Measurements from ENCODE around the gene KLHL3. TPM values are rescaled to one million over a fixed set of nuclear protein-coding genes. Genes with fewer than 3 reads are reported as not detected.
A peak's percentile ranks its signal among the peaks of the same experiment; 100 is the strongest.

KLHL3 gene
- total and polyA plus RNA-seq, 9 of the 15 experiments (the other 6 are each of a cell fraction or from before 2014, with no cell fraction given) = under 0.01 to 1.5 (median 0.22) TPM

- TF ChIP-seq SRSF7 (optimal IDR thresholded peaks at IDR 0.05; ENCODE audit: low read depth, low read length) (no peak), MEIS2 (IDR thresholded peaks at IDR 0.05; ENCODE audit: partially characterized antibody) (no peak), E2F6 (IDR thresholded peaks at IDR 0.05; ENCODE audit: borderline replicate concordance in 1 of 2, extremely low read depth in 1 of 2, insufficient read depth in 1 of 2, insufficient read length in 1 of 2, low read depth in 1 of 2, low read length in 1 of 2, poor library complexity in 1 of 2, severe bottlenecking in 1 of 2) (peak in 1 of 2 experiments; percentile 26), GATAD2B (IDR thresholded peaks at IDR 0.05; ENCODE audit: borderline replicate concordance) (0 out of 2 replicates have a peak, but pooled peaks have one; percentile 57), ZEB2 (IDR thresholded peaks at IDR 0.05) (no peak), NR4A1 (CRISPR knock-in tag; IDR thresholded peaks at IDR 0.05) (no peak), NR4A1 (tag; IDR thresholded peaks at IDR 0.05) (no peak; the same call in 1 of the 2 replicates), WHSC1 (IDR thresholded peaks at IDR 0.05; ENCODE audit: low read length) (no peak), MTA2 (IDR thresholded peaks at IDR 0.05; ENCODE audit: low read depth) (no peak), TCF7 (IDR thresholded peaks at IDR 0.05; ENCODE audit: borderline replicate concordance) (no peak), LCOR (CRISPR knock-in tag; IDR thresholded peaks at IDR 0.05) (peak; percentile 96; the same call in 1 of the 2 replicates), AFF4 (CRISPR knock-in tag; IDR thresholded peaks at IDR 0.05) (0 out of 2 replicates have a peak, but pooled peaks have one; percentile 81)
- TF ChIP-seq, protein P1, sequence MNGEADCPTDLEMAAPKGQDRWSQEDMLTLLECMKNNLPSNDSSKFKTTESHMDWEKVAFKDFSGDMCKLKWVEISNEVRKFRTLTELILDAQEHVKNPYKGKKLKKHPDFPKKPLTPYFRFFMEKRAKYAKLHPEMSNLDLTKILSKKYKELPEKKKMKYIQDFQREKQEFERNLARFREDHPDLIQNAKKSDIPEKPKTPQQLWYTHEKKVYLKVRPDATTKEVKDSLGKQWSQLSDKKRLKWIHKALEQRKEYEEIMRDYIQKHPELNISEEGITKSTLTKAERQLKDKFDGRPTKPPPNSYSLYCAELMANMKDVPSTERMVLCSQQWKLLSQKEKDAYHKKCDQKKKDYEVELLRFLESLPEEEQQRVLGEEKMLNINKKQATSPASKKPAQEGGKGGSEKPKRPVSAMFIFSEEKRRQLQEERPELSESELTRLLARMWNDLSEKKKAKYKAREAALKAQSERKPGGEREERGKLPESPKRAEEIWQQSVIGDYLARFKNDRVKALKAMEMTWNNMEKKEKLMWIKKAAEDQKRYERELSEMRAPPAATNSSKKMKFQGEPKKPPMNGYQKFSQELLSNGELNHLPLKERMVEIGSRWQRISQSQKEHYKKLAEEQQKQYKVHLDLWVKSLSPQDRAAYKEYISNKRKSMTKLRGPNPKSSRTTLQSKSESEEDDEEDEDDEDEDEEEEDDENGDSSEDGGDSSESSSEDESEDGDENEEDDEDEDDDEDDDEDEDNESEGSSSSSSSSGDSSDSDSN (IDR thresholded peaks at IDR 0.05; ENCODE audit: borderline replicate concordance in 1 of 2, low read depth in 2 of 2, low read length in 2 of 2) = no peak
- TF ChIP-seq, protein P2, sequence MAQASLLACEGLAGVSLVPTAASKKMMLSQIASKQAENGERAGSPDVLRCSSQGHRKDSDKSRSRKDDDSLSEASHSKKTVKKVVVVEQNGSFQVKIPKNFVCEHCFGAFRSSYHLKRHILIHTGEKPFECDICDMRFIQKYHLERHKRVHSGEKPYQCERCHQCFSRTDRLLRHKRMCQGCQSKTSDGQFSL (CRISPR knock-in tag; IDR thresholded peaks at IDR 0.05) = peak; percentile 4; the same call in 1 of the 2 replicates
- TF ChIP-seq, protein P2 (tag; IDR thresholded peaks at IDR 0.05) = no peak
- TF ChIP-seq, protein P3, sequence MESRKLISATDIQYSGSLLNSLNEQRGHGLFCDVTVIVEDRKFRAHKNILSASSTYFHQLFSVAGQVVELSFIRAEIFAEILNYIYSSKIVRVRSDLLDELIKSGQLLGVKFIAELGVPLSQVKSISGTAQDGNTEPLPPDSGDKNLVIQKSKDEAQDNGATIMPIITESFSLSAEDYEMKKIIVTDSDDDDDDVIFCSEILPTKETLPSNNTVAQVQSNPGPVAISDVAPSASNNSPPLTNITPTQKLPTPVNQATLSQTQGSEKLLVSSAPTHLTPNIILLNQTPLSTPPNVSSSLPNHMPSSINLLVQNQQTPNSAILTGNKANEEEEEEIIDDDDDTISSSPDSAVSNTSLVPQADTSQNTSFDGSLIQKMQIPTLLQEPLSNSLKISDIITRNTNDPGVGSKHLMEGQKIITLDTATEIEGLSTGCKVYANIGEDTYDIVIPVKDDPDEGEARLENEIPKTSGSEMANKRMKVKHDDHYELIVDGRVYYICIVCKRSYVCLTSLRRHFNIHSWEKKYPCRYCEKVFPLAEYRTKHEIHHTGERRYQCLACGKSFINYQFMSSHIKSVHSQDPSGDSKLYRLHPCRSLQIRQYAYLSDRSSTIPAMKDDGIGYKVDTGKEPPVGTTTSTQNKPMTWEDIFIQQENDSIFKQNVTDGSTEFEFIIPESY (CRISPR knock-in tag; IDR thresholded peaks at IDR 0.05) = no peak
Observed at GRCh38 chr5:137754961-137755762, 19.3 kb upstream of the KLHL3 start (continued).
